ENCODE results near the gene SH3PXD2A.

GRCh38 chr10:103550229-103550628 is 305.1 kb downstream of the SH3PXD2A start:
- TF ChIP-seq GATA2 (IDR thresholded peaks at IDR 0.05; ENCODE audit: low read depth, low read length) (no peak), GATA3 (IDR thresholded peaks at IDR 0.05; ENCODE audit: low read depth, low read length) (no peak)

Measured in SH-SY5Y (cell line).